Brain microvascular endothelial cell (primary cell): ENCODE results near the gene CATSPERB.

Source experiments
- DNase-seq: peaks from one replicate; pipeline ENCODE4 v3.0.0-alpha.2; 2020
- H3K27ac ChIP-seq: fragments of 250-450 bp; sonication (Bioruptor Pico); 2 replicates; pipeline ENCODE4 v1.5.1; 2020; ENCODE audit warnings: mild to moderate bottlenecking, moderate library complexity
- H3K27me3 ChIP-seq: fragments of 250-450 bp; sonication (Bioruptor Pico); replicated peaks from 2 replicates; pipeline ENCODE4 v1.5.1; 2020; ENCODE audit warnings: mild to moderate bottlenecking
- H3K36me3 ChIP-seq: fragments of 250-450 bp; sonication (Bioruptor Pico); replicated peaks from 2 replicates; pipeline ENCODE4 v1.5.1; 2020; ENCODE audit warnings: mild to moderate bottlenecking
- H3K4me3 ChIP-seq: 2 replicates; pipeline ENCODE4 v1.5.1; 2011; ENCODE audit warnings: low read depth, mild to moderate bottlenecking, control low read depth, low read length, moderate library complexity
- CTCF ChIP-seq: IDR thresholded peaks from 2 replicates; pipeline ENCODE4 v1.5.1; 2011; ENCODE audit warnings: low read depth, mild to moderate bottlenecking, moderate library complexity, low read length, control low read depth, inconsistent platforms; ENCODE audit errors: missing control alignments
- in situ Hi-C: cut with HindIII; loops from 2 replicates; pipeline ENCODE4 v1.10.0; 2017; ENCODE audit warnings: low sequenced_read_pairs, low pct_ligation_motif_present

CATSPERB gene

GRCh38 chr14:91731986-91732385 lies at the start of gene CATSPERB:
Gene CATSPERB, minus strand, starts transcription at chr14:91732086. Its CDS starts 2,607 bp downstream, at chr14:91729479.
- no peak within 1 kb of the TSS for H3K27ac ChIP-seq
- DNase-seq = no peak
- in situ Hi-C loops = no loop called here

GRCh38 chr14:91780452-91780851 lies 48.6 kb upstream of the CATSPERB start:
- Histone ChIP-seq H3K27ac (no peak overlapping the region), H3K27me3 (no peaks in the 10 kb centered on the region), H3K36me3 (no peaks in the 10 kb centered on the region), H3K4me3 (no peak overlapping the region)
- in situ Hi-C loops = no loop called here
- DNase-seq = no peak
- no peak for TF ChIP-seq CTCF

More at GRCh38 chr14:91731986-91732385, at the start of gene CATSPERB:
- no peak for TF ChIP-seq CTCF
- no peaks in the 10 kb centered on the region for H3K27me3 ChIP-seq
- H3K4me3 ChIP-seq = no peak within 1 kb of the TSS
- no peaks in the 10 kb centered on the region for H3K36me3 ChIP-seq

GRCh38 chr14:91778217-91778616 lies 46.3 kb upstream of the CATSPERB start:
- no peak overlapping the region for H3K4me3 ChIP-seq
- in situ Hi-C loops = no loop called here
- TF ChIP-seq CTCF = no peak
- H3K36me3 ChIP-seq = no peaks in the 10 kb centered on the region
- no peak overlapping the region for H3K27ac ChIP-seq
- H3K27me3 ChIP-seq = no peaks in the 10 kb centered on the region
- no peak for DNase-seq

- no peaks in the 10 kb centered on the region for H3K27me3 ChIP-seq
- no peak overlapping the region for H3K27ac ChIP-seq
- no peak overlapping the region for H3K4me3 ChIP-seq
- in situ Hi-C loops = no loop called here
- DNase-seq = no peak
- H3K36me3 ChIP-seq = no peaks in the 10 kb centered on the region
- no peak for TF ChIP-seq CTCF
Measured at GRCh38 chr14:91774140-91775096, 42.5 kb upstream of the CATSPERB start.

- no peak overlapping the region for H3K4me3 ChIP-seq
- no peak for TF ChIP-seq CTCF
- DNase-seq = no peak
- in situ Hi-C loops = no loop called here
- H3K36me3 ChIP-seq = no peaks in the 10 kb centered on the region
- no peaks in the 10 kb centered on the region for H3K27me3 ChIP-seq
- H3K27ac ChIP-seq = no peak overlapping the region
Measured at GRCh38 chr14:91770185-91770584, 38.3 kb upstream of the CATSPERB start.
